Stomach (tissue), 4 donors: ENCODE measurements around the gene NOL8.

Experiments used
- CTCF ChIP-seq, 7 experiments: fragments of 450-650 bp in 4 of 7; fragments of 200-600 bp in 3 of 7; sonication (generic) in 3 of 7; IDR thresholded peaks; one replicate each; pipeline ENCODE4 v1.5.1; 2016 to 2019; ENCODE audit warnings: antibody characterized with exemption in 7 of 7, control low read depth in 2 of 7, mild to moderate bottlenecking in 1 of 7
- EP300 ChIP-seq: sonication (generic); formaldehyde crosslinking; IDR thresholded peaks from one replicate; pipeline ENCODE4 v1.6.1; 2017; ENCODE audit warnings: antibody characterized with exemption
- POLR2A ChIP-seq, 4 donors: fragments of 450-650 bp; IDR thresholded peaks; one replicate each; pipeline ENCODE4 v1.6.1; 2016; ENCODE audit warnings: antibody characterized with exemption in 4 of 4, control low read depth in 2 of 4, mild to moderate bottlenecking in 1 of 4, moderate library complexity in 1 of 4
- POLR2AphosphoS5 ChIP-seq, 3 donors: sonication (generic); formaldehyde crosslinking; IDR thresholded peaks; one replicate each; pipeline ENCODE4 v1.6.1; 2016; ENCODE audit warnings: antibody characterized with exemption in 3 of 3

GRCh38 chr9:92253656-92254055 is 71.5 kb downstream of the NOL8 start:
- TF ChIP-seq POLR2A (IDR thresholded peaks at IDR 0.05), result no peak
- no peak for TF ChIP-seq EP300
- no peak for TF ChIP-seq POLR2AphosphoS5 (IDR thresholded peaks at IDR 0.05)
- no peak for TF ChIP-seq CTCF (IDR thresholded peaks at IDR 0.05)
